ENCODE measurements around the gene CEP57L1.

CEP57L1 gene

GRCh38 chr6:109073344-109074132 is 21.8 kb upstream of the CEP57L1 start:
- H3K4me3 ChIP-seq (ENCODE audit: low read depth, low read length) = no peak overlapping the region
- peak; percentile 62 for TF ChIP-seq CTCF (IDR thresholded peaks at IDR 0.05; ENCODE audit: control insufficient read depth, extremely low read depth, insufficient read depth)
- no peak for DNase-seq (ENCODE audit: low read depth)

GRCh38 chr6:109074133-109074415 is 21.2 kb upstream of the CEP57L1 start:
- no peak for TF ChIP-seq CTCF (IDR thresholded peaks at IDR 0.05; ENCODE audit: control insufficient read depth, extremely low read depth, insufficient read depth)
- DNase-seq (ENCODE audit: low read depth) = no peak

GRCh38 chr6:109075934-109076333 is 19.4 kb upstream of the CEP57L1 start:
- no peak for TF ChIP-seq CTCF (IDR thresholded peaks at IDR 0.05; ENCODE audit: control insufficient read depth, extremely low read depth, insufficient read depth)
- H3K4me3 ChIP-seq (ENCODE audit: low read depth, low read length) = no peak overlapping the region
- DNase-seq (ENCODE audit: low read depth) = peak; percentile 59

More at GRCh38 chr6:109074133-109074415, 21.2 kb upstream of the CEP57L1 start:
- no peak overlapping the region for H3K4me3 ChIP-seq (ENCODE audit: low read depth, low read length)

- no peak for TF ChIP-seq CTCF (IDR thresholded peaks at IDR 0.05; ENCODE audit: control insufficient read depth, extremely low read depth, insufficient read depth)
- no peak for DNase-seq (ENCODE audit: low read depth)
- H3K4me3 ChIP-seq (ENCODE audit: low read depth, low read length) = no peak overlapping the region
Measured at GRCh38 chr6:109076377-109076776, 18.9 kb upstream of the CEP57L1 start.

- no peak for DNase-seq (ENCODE audit: low read depth)
- no peak overlapping the region for H3K4me3 ChIP-seq (ENCODE audit: low read depth, low read length)
- TF ChIP-seq CTCF (IDR thresholded peaks at IDR 0.05; ENCODE audit: control insufficient read depth, extremely low read depth, insufficient read depth) = no peak
Measured at GRCh38 chr6:109079981-109080380, 15.3 kb upstream of the CEP57L1 start.

GRCh38 chr6:109081026-109081425 is 14.3 kb upstream of the CEP57L1 start:
- TF ChIP-seq CTCF (IDR thresholded peaks at IDR 0.05; ENCODE audit: control insufficient read depth, extremely low read depth, insufficient read depth) = no peak
- H3K4me3 ChIP-seq (ENCODE audit: low read depth, low read length) = no peak overlapping the region
- DNase-seq (ENCODE audit: low read depth) = no peak

Measured in LNCaP clone FGC (cell line).